GM23338 (cell line): ENCODE measurements around the gene ST8SIA3. TPM values are rescaled to one million over a fixed set of nuclear protein-coding genes. Genes with fewer than 3 reads are reported as not detected.

Experiments
- ATAC-seq: fragments of 200-7000 bp; cut with Tn5 transposase; 3 replicates; pipeline ENCODE4 v1.9.1; 2020
- DNase-seq: peaks from one replicate; pipeline ENCODE4 v3.0.0-alpha.2; 2015; ENCODE audit warnings: low spot score
- H2AFZ ChIP-seq: fragments of 200-600 bp; sonication (generic); 2 replicates; pipeline ENCODE4 v1.8.0; 2016; ENCODE audit warnings: antibody characterized with exemption, mild to moderate bottlenecking, moderate library complexity
- H3F3A ChIP-seq: fragments of 200-600 bp; sonication (generic); replicated peaks from 2 replicates; pipeline ENCODE4 v1.8.0; 2017; ENCODE audit warnings: antibody characterized with exemption, mixed run types, low read depth
- H3K27ac ChIP-seq: fragments of 200-600 bp; sonication (generic); 2 replicates; pipeline ENCODE4 v1.6.1; 2016; ENCODE audit warnings: low read depth
- H3K27me3 ChIP-seq: fragments of 200-600 bp; sonication (generic); 2 replicates; pipeline ENCODE4 v1.8.0; 2016; ENCODE audit warnings: mild to moderate bottlenecking, mixed run types, moderate library complexity; ENCODE audit not compliant: insufficient read depth
- H3K36me3 ChIP-seq: fragments of 200-600 bp; sonication (generic); 2 replicates; pipeline ENCODE4 v1.8.0; 2016; ENCODE audit warnings: mild to moderate bottlenecking; ENCODE audit not compliant: insufficient read depth
- H3K4me1 ChIP-seq: fragments of 200-600 bp; sonication (generic); 2 replicates; pipeline ENCODE4 v1.8.0; 2016; ENCODE audit warnings: mild to moderate bottlenecking, moderate library complexity; ENCODE audit not compliant: insufficient read depth
- H3K4me2 ChIP-seq: fragments of 200-600 bp; sonication (generic); 2 replicates; pipeline ENCODE4 v1.7.1; 2017; ENCODE audit warnings: mixed run types
- H3K4me3 ChIP-seq: fragments of 200-600 bp; sonication (generic); 2 replicates; pipeline ENCODE4 v1.6.1; 2016; ENCODE audit warnings: mixed run types
- H3K79me2 ChIP-seq: fragments of 200-600 bp; sonication (generic); replicated peaks from 2 replicates; pipeline ENCODE4 v1.8.0; 2017; ENCODE audit warnings: mild to moderate bottlenecking; ENCODE audit not compliant: insufficient read depth
- H3K9me2 ChIP-seq: fragments of 200-600 bp; sonication (generic); 2 replicates; pipeline ENCODE4 v1.8.0; 2017; ENCODE audit not compliant: insufficient read depth
- H4K20me1 ChIP-seq: fragments of 200-600 bp; sonication (generic); replicated peaks from 2 replicates; pipeline ENCODE4 v1.8.0; 2017; ENCODE audit warnings: mild to moderate bottlenecking; ENCODE audit not compliant: insufficient read depth
- H3K27ac Mint-ChIP-seq: 2 replicates; pipeline ENCODE4 v1.8.0; 2020; ENCODE audit warnings: inconsistent platforms, mild to moderate bottlenecking, moderate library complexity, mixed read lengths
- H3K27me3 Mint-ChIP-seq: 3 replicates; pipeline ENCODE4 v1.8.0; 2022; ENCODE audit warnings: low read depth, mild to moderate bottlenecking, moderate library complexity, mixed read lengths, inconsistent platforms; ENCODE audit not compliant: insufficient read depth, poor library complexity
- H3K36me3 Mint-ChIP-seq: 3 replicates; pipeline ENCODE4 v1.8.0; 2021; ENCODE audit warnings: low read depth, mild to moderate bottlenecking, inconsistent platforms, moderate library complexity, mixed read lengths
- H3K4me1 Mint-ChIP-seq: 3 replicates; pipeline ENCODE4 v1.8.0; 2020; ENCODE audit warnings: mild to moderate bottlenecking, inconsistent platforms, mixed read lengths
- H3K4me3 Mint-ChIP-seq: 3 replicates; pipeline ENCODE4 v1.8.0; 2021; ENCODE audit warnings: moderate library complexity, mild to moderate bottlenecking, inconsistent platforms, mixed read lengths
- H3K9me3 Mint-ChIP-seq: 3 replicates; pipeline ENCODE4 v1.8.0; 2020; ENCODE audit warnings: moderate library complexity, mild to moderate bottlenecking, inconsistent platforms, mixed read lengths
- CTCF ChIP-seq, 2 experiments: fragments of 200-600 bp in 1 of 2; sonication (generic) in 1 of 2; conservative IDR thresholded peaks; 2 replicates each; pipeline versions ENCODE4 v1.5.1 to v1.6.1; 2016 to 2017; ENCODE audit warnings: antibody characterized with exemption in 2 of 2, low read depth in 2 of 2, mild to moderate bottlenecking in 2 of 2, moderate library complexity in 1 of 2
- ETS1 ChIP-seq: IDR thresholded peaks from 2 replicates; pipeline ENCODE4 v1.6.1; 2016; ENCODE audit warnings: antibody characterized with exemption
- EZH2 ChIP-seq: fragments of 200-600 bp; sonication (generic); IDR thresholded peaks from one replicate; pipeline ENCODE4 v1.8.0; 2017; ENCODE audit warnings: antibody characterized with exemption, mild to moderate bottlenecking, low read depth; ENCODE audit not compliant: unreplicated experiment
- EZH2phosphoT487 ChIP-seq: fragments of 200-600 bp; sonication (generic); IDR thresholded peaks from one replicate; pipeline ENCODE4 v1.8.1; 2018; ENCODE audit warnings: antibody characterized with exemption; ENCODE audit not compliant: unreplicated experiment
- JUNB ChIP-seq: IDR thresholded peaks from one replicate; pipeline ENCODE4 v1.6.1; 2016; ENCODE audit warnings: antibody characterized with exemption; ENCODE audit not compliant: unreplicated experiment
- NANOG ChIP-seq: IDR thresholded peaks from 2 replicates; pipeline ENCODE4 v1.6.1; 2016; ENCODE audit warnings: antibody characterized with exemption, borderline replicate concordance
- POLR2AphosphoS5 ChIP-seq: IDR thresholded peaks from 2 replicates; pipeline ENCODE4 v1.6.1; 2016; ENCODE audit warnings: antibody characterized with exemption, low read depth
- REST ChIP-seq: IDR thresholded peaks from one replicate; pipeline ENCODE4 v1.6.1; 2018; ENCODE audit warnings: antibody characterized with exemption; ENCODE audit not compliant: unreplicated experiment
- STAT1 ChIP-seq: IDR thresholded peaks from one replicate; pipeline ENCODE4 v1.6.1; 2016; ENCODE audit warnings: antibody characterized with exemption; ENCODE audit not compliant: unreplicated experiment
- ZNF114 ChIP-seq: fragments of 250-450 bp; sonication (Bioruptor Pico); IDR thresholded peaks from 2 replicates; pipeline ENCODE4 v1.5.0; 2020; ENCODE audit warnings: mild to moderate bottlenecking, moderate library complexity
- ZNF331 ChIP-seq: fragments of 250-450 bp; sonication (Bioruptor Pico); IDR thresholded peaks from 2 replicates; pipeline ENCODE4 v1.5.0; 2020; ENCODE audit warnings: low read depth, mild to moderate bottlenecking, moderate library complexity
- polyA plus RNA-seq: library from polyadenylated mRNA; unstranded; fragments of >200 nt; fragmentation: Nextera tagmentation; extraction: Ambion mirVana; gene quantifications from 2 replicates; pipeline ENCODE4 v1.2.1, GENCODE V29; 2016
- total RNA-seq: library from RNA; depleted of rRNA; stranded (reverse); fragments of >200 nt; shearing (Covaris generic); gene quantifications from 2 replicates; pipeline ENCODE4 v1.2.3, GENCODE V29; 2014

ST8SIA3 gene
- total and polyA plus RNA-seq, 2 experiments from 2014 or later = 1.3 to 2.2 TPM

- H3K4me2 ChIP-seq = no peak overlapping the region
- no peak for DNase-seq
- no peak for ATAC-seq
- no peaks in the 10 kb centered on the region for H3F3A ChIP-seq
- Mint-ChIP-seq H3K36me3 (no peaks in the 10 kb centered on the region), H3K4me1 (no peaks in the 10 kb centered on the region; the same call in 2 of the 3 replicates), H3K27me3 (no peaks in the 10 kb centered on the region), H3K4me3 (no peak overlapping the region), H3K9me3 (no peaks in the 10 kb centered on the region), H3K27ac (no peak overlapping the region)
- no peaks in the 10 kb centered on the region for H3K4me1 ChIP-seq
- H3K9me2 ChIP-seq = peaks cover 10% of the 10 kb centered on the region
- H3K36me3 ChIP-seq = no peaks in the 10 kb centered on the region
- H4K20me1 ChIP-seq = no peaks in the 10 kb centered on the region
- H2AFZ ChIP-seq = no peak overlapping the region
- no peak overlapping the region for H3K27ac ChIP-seq
- H3K4me3 ChIP-seq = no peak overlapping the region
- H3K79me2 ChIP-seq = no peaks in the 10 kb centered on the region
- H3K27me3 ChIP-seq = no peaks in the 10 kb centered on the region
- TF ChIP-seq JUNB (no peak), ETS1 (no peak), CTCF (conservative IDR thresholded peaks at IDR 0.05; ENCODE audit: low read depth in 2 of 2) (no peak)
Observed at GRCh38 chr18:57311472-57311871, 40.9 kb upstream of the ST8SIA3 start.

GRCh38 chr18:57312346-57313144, 39.8 kb upstream of the ST8SIA3 start:
- DNase-seq (no peak), ATAC-seq (no peak)
- Histone ChIP-seq H3K27ac (no peak overlapping the region), H3K27me3 (no peaks in the 10 kb centered on the region), H3K4me2 (no peak overlapping the region), H2AFZ (no peak overlapping the region), H3K9me2 (peaks cover 10% of the 10 kb centered on the region), H3K79me2 (no peaks in the 10 kb centered on the region), H3K4me3 (no peak overlapping the region), H3K4me1 (no peaks in the 10 kb centered on the region), H3F3A (no peaks in the 10 kb centered on the region), H4K20me1 (no peaks in the 10 kb centered on the region), H3K36me3 (no peaks in the 10 kb centered on the region)
- no peak for TF ChIP-seq ZNF331 (CRISPR knock-in tag)
- no peak for TF ChIP-seq ZNF114 (CRISPR knock-in tag)
- TF ChIP-seq REST = no peak
- no peak for TF ChIP-seq ETS1
- TF ChIP-seq EZH2 = no peak
- TF ChIP-seq NANOG = no peak
- TF ChIP-seq CTCF (conservative IDR thresholded peaks at IDR 0.05; ENCODE audit: low read depth in 2 of 2) = no peak
- TF ChIP-seq EZH2phosphoT487 = no peak
- TF ChIP-seq POLR2AphosphoS5 = no peak
- TF ChIP-seq STAT1 = no peak
- H3K4me1 Mint-ChIP-seq = no peaks in the 10 kb centered on the region; the same call in 2 of the 3 replicates
- H3K27ac Mint-ChIP-seq = no peak overlapping the region
- no peaks in the 10 kb centered on the region for H3K9me3 Mint-ChIP-seq
- no peaks in the 10 kb centered on the region for H3K27me3 Mint-ChIP-seq
- no peak overlapping the region for H3K4me3 Mint-ChIP-seq
- H3K36me3 Mint-ChIP-seq = no peaks in the 10 kb centered on the region
